Measurements from ENCODE around the gene SH2B3. TPM values are rescaled to one million over a fixed set of nuclear protein-coding genes. Genes with fewer than 3 reads are reported as not detected.
"Not testable (repeated sequence)": the region's sequence is repeated elsewhere in the genome, so short reads cannot be mapped to it uniquely, and the experiment has no call there.

SH2B3 gene
- total RNA-seq, 4 donors from 2014 or later: 3.3 to 16.2 (median 5.6) TPM

DNA sequence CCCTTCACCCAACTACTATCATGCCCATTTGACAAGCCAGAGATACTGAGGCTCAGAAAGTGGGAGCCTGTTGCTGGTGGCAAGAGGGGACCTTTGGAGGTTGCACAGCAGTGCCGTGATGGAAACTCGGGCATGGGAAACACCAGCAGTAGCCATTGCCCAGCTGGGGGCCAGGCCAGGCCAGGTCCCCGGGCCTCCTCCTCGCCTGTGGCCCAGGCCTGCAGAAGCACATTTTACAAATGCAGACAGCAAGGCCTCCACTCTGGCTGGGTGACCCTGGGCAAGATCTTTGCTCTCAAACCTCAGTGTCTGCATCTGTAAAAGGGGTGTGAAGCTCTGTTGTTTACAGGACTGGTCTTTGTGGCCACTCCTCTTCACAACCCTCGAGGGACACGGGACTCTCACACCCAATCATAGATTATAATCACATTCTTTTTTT is 4.5 kb upstream of the SH2B3 start:
- no peak for TF ChIP-seq CTCF (IDR thresholded peaks at IDR 0.05)
- no peak for TF ChIP-seq POLR2A (IDR thresholded peaks at IDR 0.05)
- Histone ChIP-seq H3K27ac (no peak overlapping the region), H3K27me3 (peaks cover 0 to 75% (median 0%) of the 10 kb centered on the region in 4 donors), H3K4me3 (no peak overlapping the region), H3K4me1 (peaks cover 31 to 72% (median 32%) of the 10 kb centered on the region in 3 donors), H3K36me3 (no peaks in the 10 kb centered on the region), H3K9me3 (no peaks in the 10 kb centered on the region)
- WGBS, 2 donors: 86 to 89% methylated on average over 2 to 6 of the region's 6 CpGs
- no peak for DNase-seq
- intact Hi-C loops (cut with DNase I): loop anchor here (5.0 kb wide), 1 partner anchor 46 kb away; no protein-coding TSS in a partner anchor

GRCh38 chr12:111402490-111402824 is 3.3 kb upstream of the SH2B3 start:
- not testable (repeated sequence) for DNase-seq, H3K36me3 ChIP-seq, H3K9me3 ChIP-seq
- H3K4me3 ChIP-seq: peak overlapping the region in 2 of 4 donors; percentile 24 to 28
- H3K27ac ChIP-seq: peak overlapping the region; percentile 70 to 94 (median 90)
- 67 to 79% methylated on average over 9 of the region's 9 CpGs for WGBS, 2 donors
- peaks cover 0 to 84% (median 0%) of the 10 kb centered on the region in 4 donors for H3K27me3 ChIP-seq
- intact Hi-C loops (cut with DNase I): loop anchor here (5.0 kb wide), 1 partner anchor 45 kb away; no protein-coding TSS in a partner anchor
- H3K4me1 ChIP-seq: peaks cover 33 to 72% (median 36%) of the 10 kb centered on the region in 3 donors

DNA sequence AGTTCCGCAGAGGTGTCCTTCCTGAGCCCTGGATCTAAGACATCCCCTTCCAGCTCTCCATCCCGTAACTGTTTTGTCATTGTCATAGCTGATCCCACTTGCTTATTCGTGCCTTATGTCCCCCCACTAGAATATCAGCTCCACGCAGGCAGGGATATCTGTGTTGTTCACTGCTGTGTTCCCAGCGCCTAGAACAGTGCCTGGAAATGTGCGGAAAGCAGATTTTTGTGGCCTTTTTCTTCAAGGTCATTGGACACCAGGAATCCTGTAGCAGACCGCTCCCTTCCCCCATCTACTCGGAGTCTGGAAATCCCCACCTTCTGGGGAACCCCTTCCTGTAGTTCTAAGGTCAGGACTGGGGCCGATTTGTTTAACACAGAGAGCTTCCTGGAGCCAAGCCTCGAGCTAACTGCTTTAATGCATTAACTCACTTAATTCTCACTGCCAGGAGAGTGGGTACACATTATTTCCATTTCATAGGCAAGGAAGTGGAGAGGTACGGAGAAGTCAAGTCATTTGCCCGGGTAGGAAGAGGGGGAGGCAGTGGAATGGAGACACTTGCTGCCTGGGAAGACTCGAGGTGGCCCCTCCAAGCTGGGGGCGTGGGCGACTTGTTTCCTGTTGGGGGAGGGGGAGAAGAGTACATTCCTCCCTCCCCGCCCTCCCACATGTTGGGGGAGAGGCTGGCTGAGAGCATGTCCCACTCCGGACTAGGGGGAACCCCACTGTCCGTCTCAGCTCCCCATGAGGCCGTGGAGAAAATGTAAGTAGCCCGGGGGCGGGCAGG is 1.2 kb upstream of the SH2B3 start:
- intact Hi-C loops (cut with DNase I): loop anchor here (5.0 kb wide), 1 partner anchor 43 kb away; no protein-coding TSS in a partner anchor

GRCh38 chr12:111405149-111405858 is 419 bp upstream of the SH2B3 start:
- intact Hi-C loops (cut with DNase I): no loop called here
- Histone ChIP-seq H3K36me3 (no peaks in the 10 kb centered on the region), H3K27ac (peak overlapping the region; percentile 81 to 94 (median 90)), H3K4me1 (peaks cover 43 to 84% (median 52%) of the 10 kb centered on the region in 3 donors), H3K4me3 (peak overlapping the region; percentile 62 to 88 (median 74)), H3K9me3 (no peaks in the 10 kb centered on the region), H3K27me3 (peaks cover 0 to 76% (median 0%) of the 10 kb centered on the region in 4 donors)
- TF ChIP-seq POLR2A (IDR thresholded peaks at IDR 0.05) (no peak), CTCF (IDR thresholded peaks at IDR 0.05) (peak; percentile 38 to 59 (median 49))
- DNase-seq: peak; percentile 67
- 4 to 20% methylated on average over 1 to 9 of the region's 59 CpGs for WGBS, 2 donors

More for the DNA sequence above, 1.2 kb upstream of the SH2B3 start:
- TF ChIP-seq POLR2A (IDR thresholded peaks at IDR 0.05): no peak
- TF ChIP-seq CTCF (IDR thresholded peaks at IDR 0.05): no peak
- no peak for DNase-seq
- Histone ChIP-seq H3K36me3 (no peaks in the 10 kb centered on the region), H3K27ac (peak overlapping the region; percentile 81 to 94 (median 90)), H3K27me3 (peaks cover 0 to 83% (median 0%) of the 10 kb centered on the region in 4 donors), H3K4me3 (peak overlapping the region; percentile 62 to 88 (median 74)), H3K9me3 (no peaks in the 10 kb centered on the region), H3K4me1 (peaks cover 36 to 78% (median 44%) of the 10 kb centered on the region in 3 donors)
- 33 to 52% methylated on average over 11 to 15 of the region's 21 CpGs for WGBS, 2 donors

DNA sequence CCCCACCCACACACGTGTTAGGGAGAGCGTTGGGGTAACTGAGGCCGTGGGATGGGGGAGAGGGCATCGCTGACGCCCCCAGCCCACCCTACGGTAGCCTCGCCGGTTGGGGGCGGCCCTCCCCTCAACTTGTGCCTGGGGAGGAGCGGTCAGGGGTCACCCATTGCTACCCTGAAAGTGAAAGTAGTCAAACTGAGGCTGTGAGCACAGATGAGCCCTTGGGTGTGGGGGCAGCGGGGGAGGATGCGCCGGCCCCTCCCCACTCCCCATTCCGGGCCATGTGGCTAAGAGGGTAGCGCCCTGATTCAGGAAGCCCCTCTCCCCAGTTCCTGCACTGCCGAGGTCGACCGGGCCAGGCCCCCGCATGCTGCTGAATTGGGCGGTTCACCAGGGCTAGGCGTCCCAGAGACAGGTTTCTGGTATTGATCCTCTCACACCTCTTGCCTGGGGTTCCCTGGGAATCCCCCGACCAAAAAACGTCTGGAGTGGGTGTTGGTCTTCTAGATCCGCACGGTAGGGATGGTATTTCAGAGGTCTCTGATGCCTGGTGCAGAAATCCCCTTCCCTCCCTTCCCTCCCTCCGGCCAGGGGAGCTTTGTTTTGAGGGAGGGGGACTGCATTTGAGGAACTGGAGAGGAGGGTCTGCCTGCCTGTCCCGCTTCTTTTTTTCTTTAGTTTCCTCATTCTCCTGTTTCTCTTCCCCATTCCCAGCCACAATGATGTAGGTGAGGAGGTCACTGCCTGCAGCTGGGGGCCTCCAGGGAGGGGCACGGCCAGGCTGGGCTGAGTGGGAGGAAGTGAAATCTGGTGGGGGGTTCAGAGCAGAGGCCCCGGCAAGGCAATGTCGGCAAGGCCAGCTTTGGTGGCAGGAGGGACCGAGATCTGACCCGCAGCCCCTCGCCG is 1.0 kb downstream of the SH2B3 start:
- peaks cover 56 to 98% (median 66%) of the 10 kb centered on the region in 3 donors for H3K4me1 ChIP-seq
- H3K9me3 ChIP-seq: no peaks in the 10 kb centered on the region
- 12 to 38% methylated on average over 9 to 12 of the region's 34 CpGs for WGBS, 2 donors
- intact Hi-C loops (cut with DNase I): no loop called here
- DNase-seq: no peak
- H3K4me3 ChIP-seq: peak overlapping the region; percentile 62 to 88 (median 74)
- H3K27ac ChIP-seq: peak overlapping the region; percentile 80 to 94 (median 86)
- H3K36me3 ChIP-seq: no peaks in the 10 kb centered on the region
- TF ChIP-seq CTCF (IDR thresholded peaks at IDR 0.05) (no peak), POLR2A (IDR thresholded peaks at IDR 0.05) (no peak)
- H3K27me3 ChIP-seq: peaks cover 0 to 65% (median 0%) of the 10 kb centered on the region in 4 donors

All from esophagus squamous epithelium (tissue), 5 donors.